Testis (tissue), 5 donors: Measurements from ENCODE around the gene RILPL1. TPM values are rescaled to one million over a fixed set of nuclear protein-coding genes. Genes with fewer than 3 reads are reported as not detected.
"Not testable (repeated sequence)": the region's sequence is repeated elsewhere in the genome, so short reads cannot be mapped to it uniquely, and the experiment has no call there.

Experiments used
- DNase-seq: peaks from one replicate; pipeline ENCODE4 v3.0.0-alpha.2; 2019
- H3K27ac ChIP-seq, 2 donors: fragments of 200-600 bp; sonication (generic); one replicate each; pipeline ENCODE4 v1.5.1; 2019
- H3K27me3 ChIP-seq: fragments of 200-600 bp; sonication (generic); one replicate; pipeline ENCODE4 v1.5.1; 2019
- H3K36me3 ChIP-seq: fragments of 200-600 bp; sonication (generic); one replicate; pipeline ENCODE4 v1.5.1; 2017; ENCODE audit warnings: low read depth; ENCODE audit errors: missing control alignments
- H3K4me1 ChIP-seq: fragments of 200-600 bp; sonication (generic); one replicate; pipeline ENCODE4 v1.5.1; 2019
- H3K4me3 ChIP-seq, 2 donors: fragments of 200-600 bp; sonication (generic); one replicate each; pipeline ENCODE4 v1.5.1; 2017 to 2019
- H3K9me3 ChIP-seq: fragments of 200-600 bp; sonication (generic); one replicate; pipeline ENCODE4 v1.5.1; 2017
- CTCF ChIP-seq, 3 experiments: fragments of 450-650 bp in 2 of 3; fragments of 200-600 bp in 1 of 3; sonication (generic) in 1 of 3; IDR thresholded peaks; one replicate each; pipeline ENCODE4 v1.5.1; 2016 to 2019; ENCODE audit warnings: antibody characterized with exemption in 3 of 3, mild to moderate bottlenecking in 2 of 3, moderate library complexity in 1 of 3
- POLR2A ChIP-seq: fragments of 450-650 bp; IDR thresholded peaks from one replicate; pipeline ENCODE4 v1.6.1; 2017; ENCODE audit warnings: antibody characterized with exemption, mild to moderate bottlenecking, moderate library complexity
- WGBS, 2 donors: methylation state at CpG; one replicate each; pipeline ENCODE4 v1.1.5; 2018; 5-methylcytosine and 5-hydroxymethylcytosine counted together
- intact Hi-C: fragments of 100-400 bp; cut with DNase I; formaldehyde crosslinking; loops from one replicate; pipeline ENCODE4 v1.15.1; 2023; ENCODE audit warnings: low total_unique reads
- long read RNA-seq, 2 donors: transcript quantifications; one replicate each; lab custom pipeline, GENCODE V29; 2026
- polyA plus RNA-seq: library from polyadenylated mRNA; stranded (reverse); fragments of 350-450 nt; fragmentation: Illumina TruSeq; extraction: RNeasy Lipid Tissue Mini Kit (QIAGEN cat#74804); gene quantifications from one replicate; pipeline ENCODE4 v1.2.3, GENCODE V29; 2014; ENCODE audit warnings: low read depth, low replicate concordance; ENCODE audit not compliant: insufficient read depth
- total RNA-seq, 2 donors: library from RNA; depleted of rRNA; stranded (reverse); fragments of >200 nt; gene quantifications; one replicate each; pipeline ENCODE4 v1.2.3, GENCODE V29; 2016

RILPL1 gene
- 10 to 100 TPM; 16.8 to 20.9 TPM for total RNA-seq
- 14.8 TPM for polyA plus RNA-seq
- long read RNA-seq, donor 1, transcript RILPL1-204 (1 exons, 3,894 nt): minor isoform, 5 of 33 reads
- long read RNA-seq, donor 1, transcript RILPL1-202 (7 exons, 3,932 nt): major isoform, 9 of 33 reads
- long read RNA-seq, donor 1, partial matches to known transcripts: 0 of 33 reads
- long read RNA-seq, donor 1, other reads (novel, unspliced or antisense): 19 of 33 reads
- long read RNA-seq, donor 2, partial matches to known transcripts: 0 of 6 reads
- long read RNA-seq, donor 2, other reads (novel, unspliced or antisense): 0 of 6 reads

- no peaks in the 10 kb centered on the region for H3K9me3 ChIP-seq
- TF ChIP-seq POLR2A: no peak
- TF ChIP-seq CTCF (IDR thresholded peaks at IDR 0.05): peak in 2 of 3 experiments; percentile 9 to 21
- H3K27ac ChIP-seq: peak within 1 kb of the TSS; percentile 20 to 86
- peak; percentile 58 for DNase-seq
- no peaks in the 10 kb centered on the region for H3K27me3 ChIP-seq
- peaks cover 19% of the 10 kb centered on the region for H3K4me1 ChIP-seq
- H3K36me3 ChIP-seq: no peaks in the 10 kb centered on the region
- intact Hi-C loops: no loop called here
- peak within 1 kb of the TSS; percentile 61 to 74 for H3K4me3 ChIP-seq
- 0 to 1% methylated on average over 5 to 68 of the region's 114 CpGs for WGBS, 2 donors
Measured at GRCh38 chr12:123533672-123534643, at the start of gene RILPL1. Gene RILPL1 (minus strand): TSS chr12:123533719. CDS start chr12:123533482, 237 bp downstream.

DNA sequence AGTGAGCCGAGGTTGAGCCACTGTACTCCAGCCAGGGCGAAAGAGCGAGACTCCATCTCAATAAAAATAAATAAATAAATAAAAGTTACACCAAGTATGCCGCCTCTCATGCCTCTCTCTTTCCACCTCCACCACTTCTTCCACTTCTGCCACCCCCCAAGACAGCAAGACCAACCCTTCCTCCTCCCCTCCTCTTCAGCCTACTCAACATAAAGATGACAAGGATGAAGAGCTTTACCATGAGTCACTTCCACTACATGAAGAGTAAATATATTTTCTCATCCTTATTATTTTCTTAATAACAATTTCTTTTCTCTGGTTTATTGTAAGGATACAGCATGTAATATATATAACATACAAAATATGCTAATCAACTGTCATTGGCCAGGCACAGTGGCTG, 47.3 kb upstream of the RILPL1 start:
- no peak overlapping the region for H3K27ac ChIP-seq
- 95 to 96% methylated on average over 4 of the region's 4 CpGs for WGBS, 2 donors
- no peak for DNase-seq
- TF ChIP-seq POLR2A: no peak
- no peak for TF ChIP-seq CTCF (IDR thresholded peaks at IDR 0.05)
- no peak overlapping the region for H3K4me3 ChIP-seq
- peaks cover 19% of the 10 kb centered on the region for H3K4me1 ChIP-seq
- no peaks in the 10 kb centered on the region for H3K9me3 ChIP-seq
- H3K36me3 ChIP-seq: no peaks in the 10 kb centered on the region
- no peaks in the 10 kb centered on the region for H3K27me3 ChIP-seq
- intact Hi-C loops: no loop called here

DNA sequence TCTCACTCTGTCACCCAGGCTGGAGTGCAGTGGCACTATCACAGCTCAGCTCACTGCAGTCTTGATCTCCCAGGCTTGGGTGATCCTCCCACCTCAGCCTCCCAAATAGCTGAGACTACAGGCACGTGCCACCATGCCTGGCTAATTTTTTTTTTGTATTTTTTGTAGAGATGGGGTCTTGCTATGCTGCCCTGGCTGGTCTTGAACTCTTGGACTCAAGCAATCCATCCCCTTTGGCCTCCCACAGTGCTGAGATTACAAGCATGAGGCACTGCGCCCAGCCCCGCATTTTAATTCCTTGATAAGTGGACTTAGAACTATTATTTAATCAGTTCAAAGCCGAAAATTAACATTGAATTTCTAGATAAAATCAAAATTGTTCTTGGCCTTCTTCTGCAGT, 45.3 kb upstream of the RILPL1 start:
- 84% methylated on average over 4 of the region's 4 CpGs for WGBS, 2 donors
- intact Hi-C loops: not testable (repeated sequence)
- peaks cover 12% of the 10 kb centered on the region for H3K4me1 ChIP-seq

GRCh38 chr12:123578243-123578642, 44.7 kb upstream of the RILPL1 start:
- 88 to 94% methylated on average over 3 of the region's 3 CpGs for WGBS, 2 donors
- Histone ChIP-seq H3K4me1 (peaks cover 12% of the 10 kb centered on the region), H3K27ac (no peak overlapping the region), H3K36me3 (no peaks in the 10 kb centered on the region), H3K27me3 (no peaks in the 10 kb centered on the region), H3K9me3 (no peaks in the 10 kb centered on the region), H3K4me3 (no peak overlapping the region)
- TF ChIP-seq POLR2A (no peak), CTCF (IDR thresholded peaks at IDR 0.05) (no peak)
- intact Hi-C loops: no loop called here
- no peak for DNase-seq

More for the DNA sequence above, 45.3 kb upstream of the RILPL1 start:
- H3K36me3 ChIP-seq, H3K4me3 ChIP-seq, H3K9me3 ChIP-seq, H3K27ac ChIP-seq, H3K27me3 ChIP-seq, DNase-seq: not testable (repeated sequence)

DNA sequence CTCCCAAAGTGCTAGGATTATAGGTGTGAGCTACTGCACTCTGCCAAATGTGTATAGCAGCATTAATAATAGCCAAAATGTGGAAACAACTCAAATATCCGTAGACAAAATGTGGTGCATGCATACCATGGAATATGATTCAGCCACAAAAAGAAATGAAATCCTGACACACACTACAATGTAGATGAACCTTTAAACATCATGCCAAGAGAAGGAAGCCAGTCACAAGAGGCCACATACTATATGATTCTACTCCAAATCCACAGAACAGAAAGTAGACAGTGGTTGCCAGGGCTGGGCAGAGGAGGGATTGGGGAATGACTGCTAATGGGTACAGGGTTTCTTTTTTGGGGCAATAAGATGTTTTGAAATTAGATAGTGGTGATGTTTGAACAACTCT, 43.1 kb upstream of the RILPL1 start:
- Histone ChIP-seq H3K36me3 (no peaks in the 10 kb centered on the region), H3K4me1 (no peaks in the 10 kb centered on the region), H3K27ac (no peak overlapping the region), H3K27me3 (no peaks in the 10 kb centered on the region), H3K4me3 (no peak overlapping the region), H3K9me3 (no peaks in the 10 kb centered on the region)
- no peak for DNase-seq
- 86 to 96% methylated on average over 1 of the region's 1 CpG for WGBS, 2 donors
- TF ChIP-seq CTCF (IDR thresholded peaks at IDR 0.05) (no peak), POLR2A (no peak)
- intact Hi-C loops: no loop called here
